NCI-H446 treated with DMSO at 0.1 percent for 48 hours (cell line): ENCODE results near the gene ERP44.
A peak's percentile ranks its signal among the peaks of the same experiment; 100 is the strongest.
"Not testable (repeated sequence)": the region's sequence is repeated elsewhere in the genome, so short reads cannot be mapped to it uniquely, and the experiment has no call there.

Source experiments
- DNase-seq: peaks from one replicate; lab custom pipeline; 2025; lab: John Stamatoyannopoulos, UW

Gene ERP44

GRCh38 chr9:100011062-100011681, 87.6 kb downstream of the ERP44 start:
- DNase-seq: peak; percentile 23

- no peak for DNase-seq
These were observed 99.0 kb downstream of the ERP44 start for GRCh38 chr9:99999797-100000196.

GRCh38 chr9:99998866-99999265, 99.9 kb downstream of the ERP44 start:
- DNase-seq: no peak

GRCh38 chr9:99998266-99998665, 100.5 kb downstream of the ERP44 start:
- DNase-seq: no peak

- DNase-seq: not testable (repeated sequence)
These were observed 108.3 kb downstream of the ERP44 start for GRCh38 chr9:99990508-99990907.

GRCh38 chr9:99986642-99987041, 112.2 kb downstream of the ERP44 start:
- DNase-seq: no peak

- DNase-seq: no peak
These were observed 118.2 kb downstream of the ERP44 start for GRCh38 chr9:99980598-99980997.

- DNase-seq: no peak
These were observed 120.6 kb downstream of the ERP44 start for GRCh38 chr9:99978221-99978620.

GRCh38 chr9:99977033-99977792, 121.6 kb downstream of the ERP44 start:
- no peak for DNase-seq

- DNase-seq: no peak
These were observed 125.3 kb downstream of the ERP44 start for GRCh38 chr9:99973455-99973854.

- DNase-seq: no peak
These were observed 127.4 kb downstream of the ERP44 start for GRCh38 chr9:99971410-99971809.

GRCh38 chr9:99970481-99970880, 128.3 kb downstream of the ERP44 start:
- DNase-seq: no peak

GRCh38 chr9:99967457-99967856, 131.3 kb downstream of the ERP44 start:
- no peak for DNase-seq

GRCh38 chr9:99966716-99967115, 132.1 kb downstream of the ERP44 start:
- no peak for DNase-seq

- no peak for DNase-seq
These were observed 132.8 kb downstream of the ERP44 start for GRCh38 chr9:99966001-99966400.

- no peak for DNase-seq
These were observed 134.5 kb downstream of the ERP44 start for GRCh38 chr9:99964336-99964735.

GRCh38 chr9:99962680-99963261, 136.0 kb downstream of the ERP44 start:
- DNase-seq: no peak

GRCh38 chr9:99955606-99956005, 143.2 kb downstream of the ERP44 start:
- no peak for DNase-seq

- no peak for DNase-seq
These were observed 144.0 kb downstream of the ERP44 start for GRCh38 chr9:99954819-99955218.

- DNase-seq: no peak
These were observed 144.8 kb downstream of the ERP44 start for GRCh38 chr9:99953861-99954507.

- DNase-seq: no peak
These were observed 149.9 kb downstream of the ERP44 start for GRCh38 chr9:99948896-99949295.

- no peak for DNase-seq
These were observed 150.3 kb downstream of the ERP44 start for GRCh38 chr9:99948482-99948881.

- no peak for DNase-seq
These were observed 151.4 kb downstream of the ERP44 start for GRCh38 chr9:99947395-99947794.
